Skin of body (tissue), 2 donors: ENCODE measurements around the gene PAOX. TPM values are rescaled to one million over a fixed set of nuclear protein-coding genes. Genes with fewer than 3 reads are reported as not detected.
"Not testable (repeated sequence)": the region's sequence is repeated elsewhere in the genome, so short reads cannot be mapped to it uniquely, and the experiment has no call there.

Source experiments
- DNase-seq: peaks from one replicate; lab custom pipeline; 2025; lab: John Stamatoyannopoulos, UW
- total RNA-seq: library from RNA; depleted of rRNA; stranded (reverse); fragments of >200 nt; gene quantifications from one replicate; pipeline ENCODE4 v1.2.3, GENCODE V29; 2014

PAOX gene
- total RNA-seq, 1 donor from 2014 or later: 3.6 TPM

GRCh38 chr10:133405272-133405671, 26.2 kb downstream of the PAOX start:
- no peak for DNase-seq

GRCh38 chr10:133405844-133406527, 26.9 kb downstream of the PAOX start:
- no peak for DNase-seq

- no peak for DNase-seq
Observed at GRCh38 chr10:133411523-133412380, 32.7 kb downstream of the PAOX start.

GRCh38 chr10:133412381-133412711, 33.3 kb downstream of the PAOX start:
- no peak for DNase-seq

DNA sequence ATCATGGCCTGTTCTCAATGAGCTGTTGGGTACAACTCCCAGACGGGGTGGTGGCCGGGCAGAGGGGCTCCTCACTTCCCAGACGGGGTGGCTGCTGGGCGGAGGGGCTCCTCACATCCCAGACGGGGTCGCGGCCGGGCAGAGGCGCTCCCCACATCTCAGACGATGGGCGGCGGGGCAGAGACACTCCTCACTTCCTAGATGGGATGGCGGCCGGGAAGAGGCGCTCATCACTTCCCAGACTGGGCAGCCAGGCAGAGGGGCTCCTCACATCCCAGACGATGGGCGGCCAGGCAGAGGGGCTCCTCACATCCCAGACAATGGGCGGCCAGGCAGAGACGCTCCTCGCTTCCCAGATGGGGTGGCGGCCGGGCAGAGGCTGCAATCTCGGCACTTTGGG, 35.3 kb downstream of the PAOX start:
- DNase-seq: not testable (repeated sequence)

DNA sequence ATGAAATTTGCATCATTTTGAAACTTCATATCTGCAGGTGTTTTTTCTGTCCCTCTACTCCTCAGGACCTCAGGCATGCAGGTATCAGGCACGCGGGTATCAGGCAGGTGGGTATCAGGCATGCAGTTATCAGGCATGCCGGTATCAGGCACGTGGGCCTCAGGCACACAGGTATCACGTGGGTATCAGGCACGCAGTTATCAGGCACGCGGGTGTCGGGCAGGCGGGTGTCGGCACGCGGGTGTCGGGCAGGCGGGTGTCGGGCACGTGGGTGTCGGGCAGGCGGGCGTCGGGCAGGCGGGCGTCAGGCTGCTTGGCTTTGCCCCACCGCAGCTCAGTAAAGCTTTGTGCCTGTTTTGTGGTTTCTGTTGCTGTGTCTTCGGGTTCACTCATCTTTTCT, 36.7 kb downstream of the PAOX start:
- DNase-seq: no peak

GRCh38 chr10:133418289-133418993, 39.4 kb downstream of the PAOX start:
- no peak for DNase-seq

GRCh38 chr10:133419211-133419950, 40.3 kb downstream of the PAOX start:
- no peak for DNase-seq

- DNase-seq: no peak
Observed at GRCh38 chr10:133420028-133420427, 41.0 kb downstream of the PAOX start.

- DNase-seq: no peak
Observed at GRCh38 chr10:133420579-133420978, 41.5 kb downstream of the PAOX start.

DNA sequence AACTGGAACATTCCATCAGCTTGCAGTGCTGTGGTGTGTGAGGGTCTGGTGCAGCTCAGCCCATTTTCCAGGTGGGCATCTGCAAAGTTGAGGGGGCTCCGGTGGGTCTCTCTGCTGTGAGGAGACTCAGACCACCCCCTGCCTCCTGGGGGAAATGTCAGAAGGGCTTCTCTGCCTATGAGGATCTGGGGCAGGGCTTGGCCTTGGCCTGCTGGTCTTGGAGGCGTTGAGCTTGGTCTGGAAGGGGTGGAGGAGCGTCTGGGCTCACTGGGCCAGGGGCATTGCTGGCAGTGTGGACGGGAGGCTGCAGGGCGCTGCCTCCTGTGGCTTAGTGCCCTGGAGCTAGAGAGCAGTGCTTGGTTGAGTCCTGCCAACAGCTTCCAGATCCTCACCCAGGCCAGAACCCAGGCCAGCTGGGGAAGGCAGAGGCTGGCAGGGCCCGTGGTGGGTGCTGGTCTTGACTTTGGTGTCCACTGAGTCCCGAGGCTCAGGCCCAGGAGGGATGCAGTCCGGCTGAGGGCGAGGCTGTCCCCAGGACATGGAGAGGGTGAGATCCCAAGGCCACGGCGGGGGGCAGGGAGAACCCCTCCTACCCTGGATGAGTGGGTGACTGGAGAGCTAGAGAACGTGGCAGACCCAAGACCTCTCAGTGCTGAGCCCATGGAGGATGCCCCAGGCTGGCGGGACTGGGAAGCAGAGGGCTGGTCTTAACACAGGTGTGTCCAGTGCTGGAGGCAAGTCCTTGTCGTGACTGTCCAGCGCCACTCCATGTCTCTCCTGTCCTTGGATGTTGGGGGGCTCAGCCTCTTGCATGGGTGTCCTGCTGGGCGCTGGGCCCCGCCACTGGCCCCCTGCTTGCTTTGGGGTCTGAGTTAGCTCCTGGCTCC, 42.5 kb downstream of the PAOX start:
- DNase-seq: no peak

GRCh38 chr10:133422223-133422806, 43.3 kb downstream of the PAOX start:
- no peak for DNase-seq

DNA sequence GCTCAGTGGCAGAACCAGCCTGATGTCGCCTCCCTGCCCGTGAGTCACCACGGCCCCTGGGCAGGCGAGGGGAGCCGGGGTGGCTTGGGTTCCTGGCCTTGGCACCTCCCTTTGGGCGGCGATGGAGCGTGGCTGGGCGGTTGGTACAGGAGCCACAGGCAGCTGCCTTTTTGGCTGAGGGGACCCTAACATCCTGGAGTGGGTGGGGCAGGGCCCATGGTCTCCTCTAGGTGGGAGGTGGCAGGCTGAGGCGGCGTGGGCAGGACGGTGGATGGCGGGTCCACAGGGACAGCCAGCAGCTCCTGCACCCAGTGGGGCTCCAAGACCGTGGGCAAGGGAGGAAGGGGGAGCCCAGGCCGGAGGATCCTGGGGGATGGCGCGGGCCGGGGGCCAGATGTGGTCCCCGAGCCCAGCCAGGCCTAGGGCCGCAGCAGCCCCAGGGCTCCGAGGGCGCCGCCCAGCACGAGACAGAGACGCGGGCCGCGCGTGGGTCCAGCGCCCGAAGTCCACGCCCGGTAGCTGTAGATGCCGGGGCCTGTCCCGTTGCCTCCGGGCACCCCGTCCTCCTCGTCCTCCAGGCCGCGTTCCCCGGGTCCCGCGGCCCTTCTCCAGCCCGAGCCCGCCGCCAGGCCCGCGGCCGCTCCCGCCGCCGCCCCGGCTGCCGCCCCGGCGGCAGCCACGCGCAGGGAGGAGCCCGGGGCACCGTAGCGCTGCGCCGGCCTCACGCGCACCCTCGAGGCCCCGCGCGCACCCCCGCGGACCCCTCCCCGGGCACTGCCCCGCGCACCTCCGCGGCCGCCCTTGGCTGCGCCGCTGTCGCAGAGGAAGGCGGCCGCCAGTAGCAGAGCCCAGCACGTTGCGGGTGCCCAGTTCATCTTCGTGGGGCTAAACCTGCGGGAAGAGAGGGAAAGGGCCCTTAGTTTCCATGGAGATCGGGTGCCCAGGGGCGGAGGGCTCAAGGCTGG, 44.0 kb downstream of the PAOX start:
- no peak for DNase-seq

- DNase-seq: not testable (repeated sequence)
Observed at GRCh38 chr10:133424102-133424501, 45.0 kb downstream of the PAOX start.

- DNase-seq: not testable (repeated sequence)
Observed at GRCh38 chr10:133424601-133425000, 45.5 kb downstream of the PAOX start, which contains the start of gene SPRN. TSS of gene SPRN (minus strand) at chr10:133424625. CDS start at chr10:133423681, 944 bp downstream.

DNA sequence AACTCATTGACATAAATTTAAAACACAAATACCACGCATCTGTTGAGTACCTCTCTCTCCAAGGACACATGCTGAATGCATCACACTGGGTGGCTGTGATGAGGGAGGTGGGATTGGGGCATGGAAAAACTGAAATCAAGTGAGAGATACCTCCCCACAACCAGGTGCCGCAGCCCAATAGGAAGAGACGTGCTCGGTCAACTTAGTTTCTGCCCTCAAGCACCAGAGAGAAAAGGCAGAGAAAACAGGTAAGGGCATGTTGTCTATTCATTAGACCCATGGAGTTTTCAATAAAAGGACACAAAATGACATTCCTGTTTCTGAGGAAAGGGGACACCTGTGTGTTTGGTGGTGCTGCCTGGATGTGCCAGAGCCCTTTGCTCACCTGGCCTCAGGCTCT, 50.5 kb downstream of the PAOX start:
- DNase-seq: not testable (repeated sequence)

- DNase-seq: not testable (repeated sequence)
Observed at GRCh38 chr10:133431888-133432613, 53.0 kb downstream of the PAOX start.

GRCh38 chr10:133432789-133433188, 53.7 kb downstream of the PAOX start:
- not testable (repeated sequence) for DNase-seq
